ENCODE results near the gene DDAH1. TPM values are rescaled to one million over a fixed set of nuclear protein-coding genes. Genes with fewer than 3 reads are reported as not detected.

Gene DDAH1
- total and polyA plus RNA-seq, 2 of the 4 experiments (the other 2 are of a cell fraction), result 78.0 to 94.5 TPM

DNA sequence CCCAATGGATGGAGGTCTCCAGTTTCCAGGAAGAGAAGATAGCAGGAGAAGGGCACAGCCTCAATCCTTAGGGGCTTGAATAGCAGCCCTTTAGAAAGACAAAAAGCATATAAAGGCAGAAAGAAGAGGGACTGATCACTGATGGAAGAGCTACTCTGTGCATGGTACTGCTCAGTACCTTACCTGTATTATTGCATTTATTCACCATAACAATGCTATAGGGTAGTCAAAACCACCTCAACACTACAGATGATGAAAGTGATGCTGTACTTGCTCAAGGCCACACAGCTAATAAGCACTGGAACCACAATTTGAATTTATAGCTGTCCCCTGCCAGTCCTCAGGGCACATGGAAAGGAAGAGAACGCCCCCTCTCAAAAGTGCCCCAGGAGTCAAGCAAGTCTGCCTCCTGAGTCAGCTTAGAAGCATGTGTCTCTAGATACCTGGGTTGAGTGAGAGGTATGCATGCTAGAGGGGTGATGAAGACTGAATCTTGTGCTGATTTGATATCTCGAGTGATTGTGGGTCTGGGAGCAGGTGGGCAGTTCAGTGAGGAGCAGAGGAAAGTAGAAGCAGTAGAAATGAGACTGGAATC, 13.6 kb downstream of the DDAH1 start:
- Histone ChIP-seq H4K91ac (ENCODE audit: insufficient read depth, low read depth, low read length) (no peak overlapping the region), H3K27ac (ENCODE audit: insufficient read depth, low read length) (no peak overlapping the region), H2BK120ac (ENCODE audit: low read depth, low read length) (no peak overlapping the region), H3K4me1 (ENCODE audit: control insufficient read depth, insufficient read depth, low read length) (peaks cover 25% of the 10 kb centered on the region), H3K14ac (replicated peaks; ENCODE audit: low read depth, low read length) (no peak overlapping the region; the same call in 1 of the 2 replicates), H3K9me3 (ENCODE audit: control insufficient read depth, insufficient read depth, low read length) (no peaks in the 10 kb centered on the region), H3K23ac (ENCODE audit: low read depth, low read length) (no peak overlapping the region), H4K8ac (ENCODE audit: low read depth in 2 of 2, low read length in 2 of 2) (no peak overlapping the region), H3K4me3 (ENCODE audit: insufficient read depth, low read depth, low read length) (no peak overlapping the region), H3K79me1 (ENCODE audit: low read depth in 1 of 2, low read length in 2 of 2) (peaks cover 61 to 82% of the 10 kb centered on the region in 2 experiments), H3K9me1 (ENCODE audit: insufficient read depth, low read length) (peaks cover 24% of the 10 kb centered on the region), H4K20me1 (ENCODE audit: insufficient read depth, low read length) (peaks cover 31% of the 10 kb centered on the region; the same call in 1 of the 2 replicates), H3K27me3 (ENCODE audit: control insufficient read depth, insufficient read depth, low read length) (no peaks in the 10 kb centered on the region), H2BK20ac (ENCODE audit: low read depth, low read length) (no peak overlapping the region), H2AFZ (replicated peaks; ENCODE audit: low read length, poor library complexity) (no peak overlapping the region), H3K4ac (ENCODE audit: low read depth, low read length) (no peak overlapping the region), H2AK5ac (ENCODE audit: low read depth, low read length) (no peak overlapping the region), H2BK15ac (ENCODE audit: low read depth, low read length) (no peak overlapping the region), H3K9ac (ENCODE audit: low read depth, low read length) (no peak overlapping the region), H2AK9ac (replicated peaks; ENCODE audit: low read depth, low read length, poor library complexity) (no peak overlapping the region), H4K5ac (ENCODE audit: low read depth, low read length) (no peak overlapping the region), H3K36me3 (ENCODE audit: control insufficient read depth, insufficient read depth, low read length) (peaks cover 3% of the 10 kb centered on the region), H3K18ac (ENCODE audit: low read depth, low read length) (no peak overlapping the region), H2BK5ac (ENCODE audit: low read depth, low read length, poor library complexity, severe bottlenecking) (no peak overlapping the region), H3K4me2 (ENCODE audit: low read depth, low read length) (no peak overlapping the region), H3K56ac (ENCODE audit: extremely low read depth, insufficient read depth, low read length) (no peak overlapping the region)
- in situ Hi-C loops (cut with MboI; ENCODE audit: low sequenced_read_pairs), result no loop called here
- CTCF ChIA-PET, result no interaction called here
- no TSS peak for BruUV-seq (replicated peaks)
- DNase-seq (no peak), ATAC-seq (ENCODE audit: low read depth) (no peak)
- dilution Hi-C loops (cut with HindIII; ENCODE audit: low sequenced_read_pairs, unreplicated experiment), result no loop called here
- intact Hi-C loops (cut with micrococcal nuclease), result no loop called here
- WGBS, 2 experiments (ENCODE audit: extremely low coverage in 2 of 2, insufficient read length in 1 of 2), result 100% methylated on average over 1 of the region's 2 CpGs; no CpG with 5 or more reads in 1 of the 2 experiments
- TF ChIP-seq NFE2L2 (IDR thresholded peaks at IDR 0.05; ENCODE audit: low read depth, low read length) (no peak), MXI1 (IDR thresholded peaks at IDR 0.05; ENCODE audit: borderline replicate concordance, low read depth, low read length) (no peak), RCOR1 (IDR thresholded peaks at IDR 0.05; ENCODE audit: insufficient replicate concordance, low read length) (no peak), BHLHE40 (IDR thresholded peaks at IDR 0.05; ENCODE audit: low read depth, low read length) (no peak), RAD21 (IDR thresholded peaks at IDR 0.05; ENCODE audit: low read length) (no peak), CEBPB (IDR thresholded peaks at IDR 0.05; ENCODE audit: low read depth, low read length) (no peak), MAFK (IDR thresholded peaks at IDR 0.05; ENCODE audit: low read depth, low read length) (no peak), POLR2A (IDR thresholded peaks at IDR 0.05; ENCODE audit: low read depth, low read length) (no peak), RFX5 (IDR thresholded peaks at IDR 0.05; ENCODE audit: low read depth, low read length) (no peak), MAZ (IDR thresholded peaks at IDR 0.05; ENCODE audit: borderline replicate concordance, low read depth, low read length) (no peak), FOS (IDR thresholded peaks at IDR 0.05; ENCODE audit: low read depth, low read length) (no peak), SMC3 (IDR thresholded peaks at IDR 0.05; ENCODE audit: low read depth, low read length) (no peak)
- TF ChIP-seq, protein P1, sequence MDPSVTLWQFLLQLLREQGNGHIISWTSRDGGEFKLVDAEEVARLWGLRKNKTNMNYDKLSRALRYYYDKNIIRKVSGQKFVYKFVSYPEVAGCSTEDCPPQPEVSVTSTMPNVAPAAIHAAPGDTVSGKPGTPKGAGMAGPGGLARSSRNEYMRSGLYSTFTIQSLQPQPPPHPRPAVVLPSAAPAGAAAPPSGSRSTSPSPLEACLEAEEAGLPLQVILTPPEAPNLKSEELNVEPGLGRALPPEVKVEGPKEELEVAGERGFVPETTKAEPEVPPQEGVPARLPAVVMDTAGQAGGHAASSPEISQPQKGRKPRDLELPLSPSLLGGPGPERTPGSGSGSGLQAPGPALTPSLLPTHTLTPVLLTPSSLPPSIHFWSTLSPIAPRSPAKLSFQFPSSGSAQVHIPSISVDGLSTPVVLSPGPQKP (IDR thresholded peaks at IDR 0.05; ENCODE audit: borderline replicate concordance, low read depth, low read length), result no peak
- TF ChIP-seq, protein P2, sequence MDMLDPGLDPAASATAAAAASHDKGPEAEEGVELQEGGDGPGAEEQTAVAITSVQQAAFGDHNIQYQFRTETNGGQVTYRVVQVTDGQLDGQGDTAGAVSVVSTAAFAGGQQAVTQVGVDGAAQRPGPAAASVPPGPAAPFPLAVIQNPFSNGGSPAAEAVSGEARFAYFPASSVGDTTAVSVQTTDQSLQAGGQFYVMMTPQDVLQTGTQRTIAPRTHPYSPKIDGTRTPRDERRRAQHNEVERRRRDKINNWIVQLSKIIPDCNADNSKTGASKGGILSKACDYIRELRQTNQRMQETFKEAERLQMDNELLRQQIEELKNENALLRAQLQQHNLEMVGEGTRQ (IDR thresholded peaks at IDR 0.05; ENCODE audit: low read depth, low read length), result no peak
- TF ChIP-seq, protein P3, sequence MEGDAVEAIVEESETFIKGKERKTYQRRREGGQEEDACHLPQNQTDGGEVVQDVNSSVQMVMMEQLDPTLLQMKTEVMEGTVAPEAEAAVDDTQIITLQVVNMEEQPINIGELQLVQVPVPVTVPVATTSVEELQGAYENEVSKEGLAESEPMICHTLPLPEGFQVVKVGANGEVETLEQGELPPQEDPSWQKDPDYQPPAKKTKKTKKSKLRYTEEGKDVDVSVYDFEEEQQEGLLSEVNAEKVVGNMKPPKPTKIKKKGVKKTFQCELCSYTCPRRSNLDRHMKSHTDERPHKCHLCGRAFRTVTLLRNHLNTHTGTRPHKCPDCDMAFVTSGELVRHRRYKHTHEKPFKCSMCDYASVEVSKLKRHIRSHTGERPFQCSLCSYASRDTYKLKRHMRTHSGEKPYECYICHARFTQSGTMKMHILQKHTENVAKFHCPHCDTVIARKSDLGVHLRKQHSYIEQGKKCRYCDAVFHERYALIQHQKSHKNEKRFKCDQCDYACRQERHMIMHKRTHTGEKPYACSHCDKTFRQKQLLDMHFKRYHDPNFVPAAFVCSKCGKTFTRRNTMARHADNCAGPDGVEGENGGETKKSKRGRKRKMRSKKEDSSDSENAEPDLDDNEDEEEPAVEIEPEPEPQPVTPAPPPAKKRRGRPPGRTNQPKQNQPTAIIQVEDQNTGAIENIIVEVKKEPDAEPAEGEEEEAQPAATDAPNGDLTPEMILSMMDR (conservative IDR thresholded peaks at IDR 0.05; ENCODE audit: low read depth, low read length), result no peak
- POLR2A ChIA-PET (ENCODE audit: unreplicated experiment), result no interaction called here
